Ascending aorta (tissue), 2 donors: ENCODE measurements around the gene FAF1. TPM values are rescaled to one million over a fixed set of nuclear protein-coding genes. Genes with fewer than 3 reads are reported as not detected.
A peak's percentile ranks its signal among the peaks of the same experiment; 100 is the strongest.

ENCODE experiments used
- DNase-seq, 2 donors: peaks; one replicate each; pipeline ENCODE4 v3.0.0-alpha.2; 2019; ENCODE audit warnings: low spot score in 2 of 2
- H3K27ac ChIP-seq, 2 donors: fragments of 200-600 bp; sonication (generic); one replicate each; pipeline ENCODE4 v1.5.1; 2016 to 2017; ENCODE audit warnings: mild to moderate bottlenecking in 1 of 2
- H3K27me3 ChIP-seq: fragments of 200-600 bp; sonication (generic); one replicate; pipeline ENCODE4 v1.5.1; 2017
- H3K36me3 ChIP-seq, 2 donors: fragments of 200-600 bp; sonication (generic); one replicate each; pipeline ENCODE4 v1.5.1; 2016
- H3K4me1 ChIP-seq, 2 donors: fragments of 200-600 bp; sonication (generic); one replicate each; pipeline ENCODE4 v1.5.1; 2016 to 2017; ENCODE audit warnings: mild to moderate bottlenecking in 1 of 2
- H3K4me3 ChIP-seq, 2 donors: fragments of 200-600 bp; sonication (generic); one replicate each; pipeline ENCODE4 v1.5.1; 2016 to 2017; ENCODE audit warnings: mild to moderate bottlenecking in 1 of 2
- H3K9me3 ChIP-seq, 2 donors: fragments of 200-600 bp; sonication (generic); one replicate each; pipeline ENCODE4 v1.5.1; 2016
- CTCF ChIP-seq, 3 experiments: fragments of 200-600 bp in 2 of 3; fragments of 450-650 bp in 1 of 3; sonication (generic) in 2 of 3; IDR thresholded peaks; one replicate each; pipeline ENCODE4 v1.5.1; 2016 to 2019; ENCODE audit warnings: antibody characterized with exemption in 3 of 3, mild to moderate bottlenecking in 1 of 3, moderate library complexity in 1 of 3
- intact Hi-C: fragments of 100-400 bp; cut with DNase I; formaldehyde crosslinking; loops from one replicate; pipeline ENCODE4 v1.15.1; 2023
- total RNA-seq: library from RNA; depleted of rRNA; stranded (reverse); fragments of >200 nt; gene quantifications from one replicate; pipeline ENCODE4 v1.1.0, GENCODE V29; 2016

FAF1 gene
- total RNA-seq, 1 donor from 2014 or later: 16.4 TPM

DNA sequence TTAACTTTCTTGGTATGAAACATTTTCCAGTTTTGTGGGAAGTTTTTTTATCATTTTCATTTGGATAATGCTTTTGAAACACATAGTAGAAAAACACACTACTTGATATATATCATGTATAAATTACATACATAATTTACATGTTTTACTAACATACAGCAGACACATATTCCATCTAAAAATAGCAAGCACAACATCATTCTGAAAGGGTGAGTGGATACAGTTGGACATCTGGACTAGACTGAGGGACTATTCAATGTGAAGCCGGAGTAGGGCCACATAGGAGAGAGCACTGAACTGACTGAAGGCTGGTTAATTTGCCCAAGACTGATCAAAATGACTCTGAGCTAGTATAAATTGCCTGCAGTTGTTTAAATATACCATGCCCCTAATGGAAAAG is 21.7 kb upstream of the FAF1 start:
- no peak for DNase-seq
- peak overlapping the region; percentile 34 to 47 for H3K4me3 ChIP-seq
- no peak for TF ChIP-seq CTCF (IDR thresholded peaks at IDR 0.05)
- H3K9me3 ChIP-seq: no peaks in the 10 kb centered on the region
- no peaks in the 10 kb centered on the region for H3K4me1 ChIP-seq
- no peaks in the 10 kb centered on the region for H3K27me3 ChIP-seq
- H3K27ac ChIP-seq: peak overlapping the region; percentile 15 to 92
- no peaks in the 10 kb centered on the region for H3K36me3 ChIP-seq
- intact Hi-C loops: loop anchor here (10.0 kb wide), 1 partner anchor 533 kb away; the partner anchor contains the start of gene EPS15

- Histone ChIP-seq H3K27ac (peak overlapping the region; percentile 92), H3K4me1 (no peaks in the 10 kb centered on the region), H3K9me3 (no peaks in the 10 kb centered on the region), H3K27me3 (no peaks in the 10 kb centered on the region), H3K36me3 (no peaks in the 10 kb centered on the region), H3K4me3 (peak overlapping the region; percentile 3 to 87)
- intact Hi-C loops: loop anchor here (10.0 kb wide), 1 partner anchor 534 kb away; the partner anchor contains the start of gene EPS15
- TF ChIP-seq CTCF (IDR thresholded peaks at IDR 0.05): no peak
- DNase-seq: no peak
Observed at GRCh38 chr1:50980505-50980904, 20.4 kb upstream of the FAF1 start.

GRCh38 chr1:50979937-50980336 is 19.9 kb upstream of the FAF1 start:
- no peak for TF ChIP-seq CTCF (IDR thresholded peaks at IDR 0.05)
- intact Hi-C loops: loop anchor here (10.0 kb wide), 1 partner anchor 535 kb away; the partner anchor contains the start of gene EPS15
- Histone ChIP-seq H3K27ac (peak overlapping the region; percentile 92), H3K4me1 (no peaks in the 10 kb centered on the region), H3K4me3 (peak overlapping the region; percentile 3 to 87), H3K36me3 (no peaks in the 10 kb centered on the region), H3K27me3 (no peaks in the 10 kb centered on the region), H3K9me3 (no peaks in the 10 kb centered on the region)
- DNase-seq: no peak

GRCh38 chr1:50978852-50979781 is 19.1 kb upstream of the FAF1 start:
- TF ChIP-seq CTCF (IDR thresholded peaks at IDR 0.05): no peak
- no peak for DNase-seq
- intact Hi-C loops: loop anchor here (1.0 kb wide), 1 partner anchor 10 kb away; no protein-coding TSS in a partner anchor
- peak overlapping the region; percentile 92 for H3K27ac ChIP-seq
- H3K36me3 ChIP-seq: no peaks in the 10 kb centered on the region
- H3K27me3 ChIP-seq: no peaks in the 10 kb centered on the region
- peak overlapping the region; percentile 79 to 87 for H3K4me3 ChIP-seq
- no peaks in the 10 kb centered on the region for H3K9me3 ChIP-seq
- H3K4me1 ChIP-seq: no peaks in the 10 kb centered on the region

GRCh38 chr1:50978144-50978851 is 18.2 kb upstream of the FAF1 start:
- no peaks in the 10 kb centered on the region for H3K27me3 ChIP-seq
- intact Hi-C loops: loop anchor here (1.0 kb wide), 1 partner anchor 9 kb away; no protein-coding TSS in a partner anchor
- H3K4me1 ChIP-seq: no peaks in the 10 kb centered on the region
- no peaks in the 10 kb centered on the region for H3K9me3 ChIP-seq
- H3K27ac ChIP-seq: peak overlapping the region; percentile 92
- no peak for TF ChIP-seq CTCF (IDR thresholded peaks at IDR 0.05)
- peak overlapping the region; percentile 79 to 87 for H3K4me3 ChIP-seq
- no peaks in the 10 kb centered on the region for H3K36me3 ChIP-seq
- peak in 1 of 2 donors; percentile 74 for DNase-seq
